C4-2B (cell line): ENCODE data around the gene REXO2.

Experiments
- CTCF ChIP-seq: fragments of 450-650 bp; conservative IDR thresholded peaks from 2 replicates; pipeline ENCODE4 v1.5.1; 2017; ENCODE audit warnings: mild to moderate bottlenecking
- ZFX ChIP-seq: fragments of 450-650 bp; IDR thresholded peaks from 2 replicates; pipeline ENCODE4 v1.6.1; 2017

DNA sequence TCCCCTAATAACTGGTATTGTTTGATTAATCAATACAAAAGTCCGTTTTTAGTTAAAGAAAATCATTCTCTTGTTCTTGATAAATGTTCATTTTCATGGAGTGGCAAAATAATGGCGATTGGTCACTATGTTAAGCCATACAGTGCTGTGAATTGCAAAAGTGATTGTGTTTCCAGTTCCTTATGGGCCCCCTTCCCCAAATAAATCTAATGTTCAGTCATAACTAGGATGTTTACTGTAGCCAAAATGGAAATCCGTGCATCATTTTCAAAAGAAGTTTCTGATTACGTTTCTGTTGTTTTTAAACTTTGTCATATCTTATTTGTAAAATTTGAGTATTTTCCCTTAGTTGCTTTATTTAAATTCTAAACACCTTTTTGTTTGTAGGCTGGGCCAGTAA, 38.0 kb upstream of the REXO2 start:
- no peak for TF ChIP-seq CTCF
- no peak for TF ChIP-seq ZFX
